OCI-LY3 (cell line): ENCODE data around the gene DIPK1C.

Source experiments
- CTCF ChIP-seq: fragments of 200-600, 300-600 bp; sonication (generic); IDR thresholded peaks from 2 replicates; pipeline ENCODE4 v1.5.1; 2014; ENCODE audit warnings: antibody characterized with exemption, low read length, low read depth
- EZH2phosphoT487 ChIP-seq: fragments of 200-600 bp; shearing (Covaris generic); IDR thresholded peaks from 2 replicates; pipeline ENCODE4 v1.6.1; 2018; ENCODE audit warnings: antibody characterized with exemption, mixed run types, low read depth

DNA sequence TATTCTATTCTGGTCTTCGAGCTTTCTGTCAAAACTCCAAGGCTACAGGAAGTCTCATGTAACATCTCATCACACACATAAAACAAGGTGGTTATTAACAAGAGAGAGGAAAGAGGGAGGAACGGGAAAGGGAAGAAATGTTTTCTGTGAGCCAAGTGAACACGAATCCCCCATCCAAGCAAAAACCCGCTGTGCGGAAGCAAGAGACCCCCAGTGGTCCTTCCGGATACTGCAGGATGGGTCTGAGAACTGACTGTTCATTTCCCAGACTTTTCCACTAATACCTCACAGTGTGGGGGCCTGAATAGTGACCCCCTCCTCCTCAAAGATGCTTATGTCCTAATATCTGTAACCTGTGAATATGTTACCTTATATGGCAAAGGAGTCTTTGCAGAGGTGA is 19.0 kb upstream of the DIPK1C start:
- TF ChIP-seq CTCF (peak; percentile 52), EZH2phosphoT487 (no peak)
